HG02970 (cell line): ENCODE data around the gene PKNOX2.

Experiments
- ATAC-seq: cut with Tn5 transposase; IDR thresholded peaks from one replicate; pipeline ENCODE4 v1.9.1; 2021; ENCODE audit warnings: mild to moderate bottlenecking, moderate library complexity, moderate number of reproducible peaks; ENCODE audit not compliant: unreplicated experiment, low FRiP score

Gene PKNOX2

DNA sequence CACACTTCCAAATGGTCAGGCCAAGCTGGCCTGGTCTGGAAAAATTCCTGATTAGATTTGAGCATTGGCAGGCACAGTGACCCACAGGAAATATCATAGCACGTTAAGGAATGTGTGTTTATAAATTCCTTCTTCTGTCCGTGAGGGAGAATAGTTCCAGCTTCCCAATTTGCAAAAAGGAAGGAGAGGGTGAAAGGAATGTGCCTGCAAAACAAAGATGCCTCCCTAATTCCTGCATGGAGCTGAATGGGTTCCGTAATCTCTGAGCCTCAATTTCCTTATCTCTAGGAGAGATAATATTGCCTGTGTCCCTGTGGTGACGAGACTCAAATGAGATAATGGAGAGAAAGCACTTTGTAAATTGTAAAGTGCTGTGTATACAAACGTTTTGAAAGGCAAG, 226.4 kb downstream of the PKNOX2 start:
- ATAC-seq = no peak

DNA sequence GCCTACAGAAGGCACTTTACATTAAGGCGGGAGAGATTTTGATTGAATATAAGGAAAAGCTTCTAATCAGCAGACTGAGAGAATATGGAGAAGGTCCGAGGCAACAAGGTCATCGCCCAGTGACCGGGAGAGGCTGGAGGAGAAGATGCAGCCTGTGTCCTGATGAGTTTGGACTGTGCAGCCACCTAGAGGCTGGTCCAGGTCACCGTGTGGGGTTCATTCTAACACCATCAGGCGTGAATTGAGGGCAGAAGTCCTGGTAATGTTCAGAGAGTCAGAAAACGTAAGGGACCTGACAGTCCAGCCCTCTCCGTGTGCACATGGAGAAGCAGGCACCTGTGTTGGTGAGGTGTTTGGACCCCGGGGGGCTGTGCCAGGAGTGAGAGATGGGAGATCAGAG, 228.8 kb downstream of the PKNOX2 start:
- no peak for ATAC-seq

DNA sequence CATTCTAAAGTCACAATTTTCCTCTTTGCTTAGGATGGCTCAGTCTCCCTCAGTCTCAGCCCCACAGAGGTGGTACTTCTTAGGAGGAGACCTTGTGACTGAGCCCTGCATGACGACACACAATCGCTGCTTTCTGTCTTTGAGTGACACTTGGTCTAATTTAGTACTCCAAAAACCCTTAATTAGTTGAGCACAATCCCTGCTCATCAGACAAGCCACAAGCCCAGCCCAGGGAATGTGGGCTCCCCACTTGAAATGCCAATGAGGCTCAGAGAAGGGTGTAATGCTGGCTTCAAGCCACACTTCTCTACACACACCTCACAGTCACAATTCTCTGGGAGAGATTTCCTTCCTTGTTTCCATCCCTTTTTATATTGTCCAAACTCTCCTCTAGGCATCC, 229.7 kb downstream of the PKNOX2 start:
- no peak for ATAC-seq

DNA sequence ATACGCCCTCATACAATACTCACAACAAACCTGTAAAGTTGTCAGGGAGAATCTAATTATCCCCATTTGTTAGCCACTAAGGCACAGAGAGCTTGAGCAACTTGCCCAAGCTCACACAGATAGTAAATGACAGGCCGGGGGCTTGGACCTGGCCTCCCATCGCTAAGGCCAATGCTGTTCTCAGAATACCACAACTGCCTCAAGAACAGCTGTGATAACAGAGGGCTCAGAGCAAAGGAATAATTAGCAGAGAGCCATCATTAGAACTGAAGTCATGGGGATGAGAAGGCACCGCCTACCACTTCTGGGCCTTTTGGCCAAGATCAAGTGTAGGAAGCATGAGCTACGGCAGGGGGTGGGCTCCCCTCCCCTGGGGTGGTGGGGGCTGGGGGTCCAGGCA, 232.9 kb downstream of the PKNOX2 start:
- ATAC-seq = no peak

DNA sequence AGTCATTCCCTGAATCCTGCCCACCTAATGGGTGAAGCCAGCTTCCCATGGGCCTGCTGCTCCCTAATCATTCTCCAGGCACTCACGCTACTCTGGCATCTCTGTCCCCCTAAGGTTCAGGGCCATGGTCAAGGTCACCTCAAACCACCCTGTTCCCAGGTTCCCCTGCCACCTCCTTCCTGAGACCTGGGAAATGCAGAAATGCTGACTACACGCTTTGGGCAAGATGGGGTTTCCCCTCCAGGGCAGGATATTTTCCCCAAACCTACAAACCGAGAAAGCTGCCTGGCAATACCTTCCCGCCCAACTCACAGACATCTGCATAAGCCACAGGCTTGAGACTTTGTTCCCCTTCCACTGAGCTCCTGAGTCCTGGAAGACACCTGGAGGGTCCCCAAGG, 233.9 kb downstream of the PKNOX2 start:
- no peak for ATAC-seq

DNA sequence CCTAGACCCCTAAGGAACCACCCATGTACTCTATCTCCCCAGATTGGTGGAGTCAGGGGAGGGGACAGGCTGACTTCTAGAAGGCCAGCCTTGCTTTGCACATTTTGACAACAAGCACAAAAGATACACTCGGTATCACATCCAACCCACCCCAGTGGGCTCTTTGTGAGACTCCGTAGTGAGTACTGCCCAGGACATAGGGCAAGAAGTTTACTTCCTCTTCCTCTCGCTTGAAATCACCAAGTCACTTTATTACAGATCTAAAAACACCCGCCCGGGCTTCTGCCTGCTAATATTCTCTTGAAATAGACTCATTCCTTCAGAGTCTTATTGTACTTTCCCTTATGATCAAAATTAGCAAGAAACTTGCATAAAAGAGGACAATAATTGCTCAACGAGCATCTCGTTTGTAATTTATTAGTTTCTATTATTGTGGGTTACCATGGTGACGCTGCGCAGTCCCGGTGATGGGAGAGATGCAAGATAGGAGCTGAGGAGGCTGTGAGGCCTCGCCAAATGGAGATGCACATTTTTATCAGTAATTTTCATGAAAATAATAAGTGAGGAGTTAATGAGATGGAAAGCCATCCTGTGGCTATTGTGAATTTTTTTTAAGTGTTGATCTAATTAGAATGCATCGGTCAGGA, 234.6 kb downstream of the PKNOX2 start:
- no peak for ATAC-seq

DNA sequence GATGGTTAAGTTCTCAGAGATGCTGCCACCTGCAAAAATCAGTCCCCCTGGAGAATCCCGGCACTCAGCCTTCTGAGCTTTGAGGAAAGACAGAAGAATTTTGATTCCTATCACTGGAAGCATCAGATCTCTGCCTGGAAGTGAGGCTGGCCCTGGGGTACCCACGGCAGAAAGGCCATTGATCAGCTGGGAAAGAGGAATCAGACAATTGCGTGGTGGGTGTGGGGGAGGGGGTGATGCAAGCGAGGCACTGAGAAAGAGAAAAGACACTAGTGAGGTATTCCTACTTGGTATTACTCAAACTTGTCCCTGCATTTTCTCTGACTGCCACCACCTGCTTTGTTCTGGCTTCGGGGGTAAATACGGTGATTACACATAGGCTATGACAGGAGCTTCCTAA, 235.4 kb downstream of the PKNOX2 start:
- ATAC-seq = no peak

DNA sequence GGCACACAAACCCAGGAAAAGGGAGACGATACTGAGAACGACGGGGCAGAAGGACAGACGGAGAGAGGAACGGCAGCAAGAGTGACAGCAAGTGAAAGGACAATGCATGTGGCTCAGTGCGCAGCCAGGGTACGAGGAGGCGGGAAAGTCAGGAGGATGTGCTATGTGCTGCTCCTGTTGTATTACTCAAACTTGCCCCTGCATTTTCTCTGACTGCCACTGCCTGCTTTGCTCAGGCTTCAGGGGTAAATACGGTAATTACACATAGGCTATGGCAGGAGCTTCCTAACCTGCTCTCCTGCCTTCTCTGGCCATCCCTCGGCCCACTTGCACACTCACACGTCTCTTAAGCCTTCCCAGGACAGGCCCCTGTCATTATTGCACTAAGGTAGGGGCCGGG, 236.7 kb downstream of the PKNOX2 start:
- no peak for ATAC-seq

DNA sequence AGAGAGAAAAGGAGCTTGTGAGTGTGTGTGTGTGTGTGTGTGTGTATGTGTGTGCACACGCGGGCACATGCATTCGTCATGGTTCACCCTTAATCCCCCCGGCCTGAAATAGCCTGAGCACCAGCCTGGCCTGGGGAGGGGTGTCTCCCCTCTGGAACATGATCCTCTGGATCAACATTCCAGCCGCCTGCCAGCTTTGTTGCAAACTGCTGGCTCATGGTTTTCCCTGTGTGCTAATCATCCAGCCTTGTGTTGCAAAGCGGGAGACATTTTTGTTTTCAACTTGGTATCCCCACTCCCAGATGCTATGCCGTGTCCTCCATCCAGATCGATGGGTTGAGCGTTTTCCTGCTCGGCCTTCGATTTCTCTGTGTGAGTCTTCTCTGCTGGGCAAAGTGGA, 237.2 kb downstream of the PKNOX2 start:
- ATAC-seq = no peak

DNA sequence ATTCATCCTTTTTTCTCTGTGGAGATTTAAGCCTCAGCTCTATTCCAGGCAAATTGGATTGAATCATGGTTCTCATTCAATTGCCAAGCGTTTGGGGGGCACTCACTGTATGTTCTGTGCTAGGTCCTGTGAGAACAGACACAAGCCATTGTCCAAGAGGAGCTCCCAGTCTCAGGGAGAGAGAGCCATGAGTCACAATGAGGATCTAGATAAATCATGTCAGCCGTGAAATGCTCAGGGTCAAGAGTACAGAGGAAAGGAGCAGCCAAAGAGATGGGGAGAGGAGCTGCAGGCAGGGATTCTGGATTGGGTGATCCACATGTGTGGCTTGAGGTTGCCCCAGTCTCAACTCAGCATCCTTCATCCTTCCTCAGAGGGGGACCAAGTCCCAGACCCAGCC, 237.9 kb downstream of the PKNOX2 start:
- ATAC-seq = no peak

DNA sequence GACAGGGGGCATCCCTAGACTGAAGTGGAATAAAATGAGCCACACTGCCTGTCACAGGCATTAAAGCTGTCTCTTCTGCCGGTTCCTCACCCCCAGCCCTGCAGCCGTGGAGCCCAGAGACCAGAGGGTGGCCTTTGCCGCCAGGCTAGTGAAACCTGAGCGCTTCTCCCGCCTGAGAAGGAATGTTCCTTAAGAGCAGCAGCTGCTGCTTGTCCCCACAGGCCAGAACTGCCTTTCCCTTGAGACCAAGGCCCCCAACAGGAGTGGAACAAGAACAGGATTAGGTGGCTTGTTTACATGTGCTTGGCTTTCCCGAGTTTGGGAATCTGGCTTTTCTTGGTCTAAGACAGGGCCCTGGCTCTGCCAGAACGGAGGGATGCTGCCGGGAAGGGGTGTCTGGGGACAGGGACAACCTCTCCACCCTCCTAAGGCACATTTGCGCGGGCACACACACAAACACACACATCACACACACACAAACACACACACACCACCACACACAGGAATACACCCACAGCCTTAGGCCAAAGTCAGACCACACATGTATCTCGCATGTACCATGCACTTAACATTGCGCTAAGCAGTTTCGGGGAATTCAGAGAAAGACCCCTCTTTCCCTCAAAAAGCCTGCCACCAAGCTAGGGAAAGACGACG, 239.7 kb downstream of the PKNOX2 start:
- no peak for ATAC-seq

DNA sequence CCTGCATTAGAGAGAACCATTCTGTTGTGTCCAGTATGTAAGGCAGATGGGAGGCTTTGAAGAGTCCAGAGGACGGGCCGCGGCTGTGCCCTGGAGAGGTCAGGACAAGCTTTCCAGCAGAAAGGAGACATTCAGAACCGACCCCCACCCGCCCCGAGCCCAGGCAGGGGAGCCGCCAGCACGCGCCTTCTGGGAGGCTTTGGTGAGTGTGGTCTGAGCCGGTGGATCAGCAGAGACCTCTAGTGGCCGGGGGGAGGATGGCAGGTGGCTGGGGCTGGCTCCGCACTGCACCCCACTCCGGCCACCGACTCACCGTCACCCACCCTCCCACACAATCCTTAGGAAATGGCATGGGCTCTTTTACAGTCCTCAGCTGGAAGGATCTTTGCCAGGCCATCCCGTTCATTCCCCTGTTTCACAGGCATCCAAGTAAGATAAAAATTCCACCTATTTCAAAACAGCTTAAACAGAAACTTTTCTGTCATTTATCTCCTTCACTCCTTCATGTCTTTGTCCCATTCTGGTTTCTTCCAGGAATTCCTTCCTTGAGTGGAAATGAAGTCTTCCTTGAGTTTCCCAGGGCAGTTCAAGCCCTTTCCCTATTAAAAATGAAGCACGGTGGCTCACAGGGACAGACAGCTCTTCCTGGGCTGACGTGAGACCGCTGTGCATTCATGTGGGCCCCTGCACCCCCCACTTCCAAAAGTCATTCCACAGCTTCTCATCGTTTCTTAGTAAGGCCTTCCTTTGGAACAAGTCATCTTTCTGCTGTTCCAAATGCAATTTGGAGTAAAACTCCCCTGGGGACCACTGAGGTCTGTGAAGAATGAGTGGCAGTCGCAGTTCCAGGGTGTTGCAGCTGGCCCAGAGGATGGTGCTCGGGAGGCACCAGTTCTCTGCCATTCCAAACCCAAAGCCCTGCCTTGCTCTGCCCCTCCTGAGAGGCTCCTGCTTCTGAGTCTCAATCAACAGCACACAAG, 240.6 kb downstream of the PKNOX2 start:
- ATAC-seq = peak; percentile 74

DNA sequence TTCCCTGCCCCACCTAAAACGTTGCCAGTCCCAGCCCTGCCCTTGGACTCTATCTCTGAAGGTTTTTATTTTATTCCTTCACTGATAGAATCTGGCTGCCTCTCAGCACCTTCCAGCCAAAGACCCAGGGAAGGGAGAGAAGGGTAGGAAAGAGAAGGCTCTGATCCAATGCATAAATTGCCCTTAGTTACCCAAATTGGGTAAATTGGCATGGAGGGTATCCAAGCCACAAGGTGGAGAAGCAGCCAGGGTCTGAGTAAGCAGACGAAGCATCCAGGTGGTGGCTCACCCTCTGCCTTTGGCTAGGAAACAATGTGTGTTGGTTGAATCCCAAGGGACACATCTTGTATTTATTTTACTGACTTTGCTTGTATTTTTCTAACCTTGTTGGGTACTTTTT, 242.5 kb downstream of the PKNOX2 start:
- no peak for ATAC-seq

DNA sequence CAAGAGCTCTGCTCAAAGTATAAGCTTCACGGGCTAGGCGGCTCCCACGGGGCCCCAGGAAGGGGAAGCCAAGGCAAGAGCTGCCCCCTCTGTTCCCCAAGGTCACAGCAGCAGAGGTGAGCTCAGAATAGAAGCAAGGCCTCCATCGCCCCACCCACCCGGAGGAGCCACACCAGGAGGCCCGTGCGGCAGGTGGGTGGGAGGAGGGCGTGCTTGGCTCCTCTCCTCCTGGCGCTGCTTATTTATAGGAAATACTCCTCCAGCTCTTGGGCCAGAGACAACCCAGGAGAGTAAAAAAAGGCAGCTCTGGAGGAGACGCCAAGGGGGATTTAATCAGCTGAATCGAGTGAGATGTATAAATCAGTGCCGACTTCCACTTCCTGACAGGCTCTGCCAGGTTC, 243.8 kb downstream of the PKNOX2 start:
- ATAC-seq = no peak

DNA sequence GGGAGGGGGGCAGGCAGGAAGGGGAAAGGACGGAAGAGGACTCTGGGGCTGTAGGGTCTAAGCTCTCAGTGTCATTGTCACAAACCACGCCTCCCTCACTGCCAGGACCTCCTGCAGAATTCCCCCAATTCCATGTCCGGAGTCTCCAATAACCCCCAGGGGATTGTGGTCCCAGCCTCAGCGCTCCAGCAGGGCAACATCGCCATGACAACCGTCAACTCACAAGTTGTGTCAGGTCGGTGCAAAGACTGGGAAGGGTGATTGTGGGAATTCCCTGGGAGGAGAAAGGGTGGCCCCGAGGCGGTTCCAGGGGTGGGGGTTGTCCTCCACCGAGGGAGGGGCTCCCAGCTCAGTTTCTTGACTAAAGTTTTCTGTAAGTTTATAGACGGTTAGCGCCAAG, 245.5 kb downstream of the PKNOX2 start:
- ATAC-seq = no peak

DNA sequence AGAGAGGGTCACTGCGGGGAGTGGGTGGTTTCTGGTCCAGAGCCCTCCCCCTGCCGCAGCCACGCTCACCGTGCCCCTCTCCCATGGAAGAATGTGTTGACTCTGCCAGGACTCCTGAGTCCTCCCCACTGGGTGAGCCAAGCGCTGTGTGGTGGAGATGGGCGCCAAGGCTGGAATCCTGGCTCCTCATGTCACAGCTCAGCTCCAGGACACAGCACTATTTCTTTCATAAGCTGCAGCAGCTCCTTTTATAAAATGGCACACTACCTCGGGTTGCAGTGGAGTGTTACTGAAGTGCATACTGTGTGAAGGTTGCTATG, 247.6 kb downstream of the PKNOX2 start:
- no peak for ATAC-seq

DNA sequence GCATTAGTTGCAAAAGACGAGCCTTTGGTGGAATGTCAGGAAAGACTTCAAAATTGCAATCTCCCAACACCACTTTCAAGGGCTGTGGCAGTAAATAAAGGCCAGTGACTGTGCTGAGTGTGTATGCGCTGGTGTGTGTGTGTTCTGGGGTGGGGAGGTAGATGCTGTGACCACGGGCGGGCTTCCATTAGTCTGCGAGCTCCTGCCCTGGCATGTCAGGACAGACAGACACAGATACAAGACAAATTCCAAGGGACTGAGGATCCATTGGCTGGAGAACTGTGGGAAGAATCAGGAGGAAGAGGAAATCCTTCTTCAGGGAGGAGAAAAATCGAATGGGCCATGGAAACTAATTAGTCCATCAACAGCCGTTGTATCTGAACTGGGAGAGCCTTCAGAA, 248.0 kb downstream of the PKNOX2 start:
- ATAC-seq = no peak

DNA sequence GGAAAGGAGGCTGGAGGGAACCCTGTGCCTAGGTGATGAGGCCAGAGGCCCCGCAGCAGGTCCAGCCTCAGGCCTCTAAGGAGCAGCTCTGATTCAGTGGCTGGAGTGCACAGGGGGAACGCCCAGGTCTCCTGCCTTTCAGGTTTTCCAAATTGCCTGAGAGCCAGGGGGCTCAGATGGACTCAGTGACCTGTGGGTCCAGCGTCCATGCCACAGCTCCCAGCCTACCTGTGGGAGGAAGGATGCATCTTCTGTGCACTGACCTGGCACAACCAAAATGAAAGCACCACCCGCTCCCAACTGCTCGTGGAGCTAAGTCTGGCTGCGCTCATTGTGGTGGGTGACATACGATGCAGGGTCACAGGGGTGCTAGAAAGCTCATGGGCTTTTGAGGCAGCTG, 248.7 kb downstream of the PKNOX2 start:
- no peak for ATAC-seq

DNA sequence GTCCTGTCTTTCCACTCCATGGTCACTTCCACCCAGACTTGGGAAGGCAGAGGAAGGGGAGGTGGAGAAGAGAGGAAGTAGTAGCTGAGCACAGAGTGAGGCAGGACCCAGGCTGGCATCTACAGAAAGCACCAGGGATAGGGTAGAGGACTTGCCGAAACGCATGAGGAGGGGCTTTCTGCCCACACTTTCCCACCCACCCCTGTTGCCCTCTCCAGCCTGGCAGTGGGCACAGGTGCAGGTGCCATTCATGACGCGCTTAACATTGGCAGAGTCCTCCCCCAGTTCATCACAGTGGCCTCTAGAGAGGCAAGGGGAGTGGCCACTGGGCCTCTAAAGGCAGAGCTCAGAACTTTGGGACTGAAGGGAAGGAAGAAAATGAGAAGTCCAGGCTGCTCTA, 249.6 kb downstream of the PKNOX2 start:
- no peak for ATAC-seq

DNA sequence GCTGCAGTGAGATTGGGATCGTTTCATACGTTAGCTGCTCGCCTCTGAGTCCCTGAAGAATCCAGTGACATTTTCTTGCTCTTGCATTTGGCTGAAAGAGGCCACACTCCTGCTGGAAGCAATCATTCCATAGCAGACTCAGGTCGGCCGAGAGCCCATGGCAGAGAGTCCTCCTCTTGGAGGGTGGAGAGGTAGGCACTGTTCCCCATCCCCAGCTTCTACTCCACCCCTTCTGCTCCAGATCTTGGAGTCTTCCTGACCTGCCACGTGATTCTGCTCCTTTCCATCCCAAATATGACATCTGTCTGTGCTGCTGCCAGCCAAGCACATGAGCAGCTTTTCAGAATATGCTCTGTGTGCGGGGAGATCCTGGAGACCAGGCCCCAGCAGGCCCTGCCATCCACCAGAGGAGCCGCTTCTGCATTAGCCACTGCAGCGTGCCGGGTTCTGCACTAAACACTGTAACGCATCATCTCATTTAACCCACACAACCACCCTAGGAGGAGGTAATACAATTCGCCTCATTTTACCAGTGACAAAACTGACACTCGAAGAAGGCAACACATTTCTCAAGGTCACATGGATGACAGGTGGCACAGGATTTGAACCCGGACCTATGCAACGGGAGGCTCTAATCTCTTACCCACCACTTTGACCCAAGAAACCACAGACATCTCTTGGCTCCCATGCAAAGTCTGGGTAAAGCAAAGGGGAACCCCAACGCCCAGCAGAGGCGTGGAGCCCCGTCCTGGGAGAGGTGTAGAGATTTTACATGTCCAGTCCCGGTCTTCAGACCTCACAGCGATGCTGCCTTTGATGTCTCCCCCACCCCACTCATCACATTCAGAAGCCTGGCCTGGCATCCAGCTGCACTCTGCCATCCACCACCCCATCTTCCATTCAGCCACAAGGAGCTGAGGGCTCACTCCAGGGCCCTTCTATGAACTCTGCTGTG, 252.7 kb downstream of the PKNOX2 start:
- no peak for ATAC-seq

DNA sequence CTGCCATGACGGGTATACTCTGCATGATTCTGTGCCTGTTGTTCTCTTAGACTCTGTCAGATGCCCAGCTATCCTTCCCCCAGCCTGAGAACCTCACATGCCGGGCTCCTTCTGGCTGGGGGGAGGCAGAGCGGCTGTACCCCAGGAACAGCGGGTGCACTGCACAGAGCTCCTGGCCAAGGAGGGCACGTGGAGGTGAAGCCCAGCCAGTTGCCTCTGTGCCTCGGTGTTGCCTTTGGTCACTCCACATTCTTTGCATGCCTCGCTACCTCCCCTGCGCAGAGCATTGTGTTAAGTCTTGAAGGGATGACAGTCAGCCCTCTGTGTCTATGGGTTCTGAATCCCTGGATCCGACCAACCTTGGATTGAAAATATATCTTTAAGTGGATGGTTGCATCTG, 253.8 kb downstream of the PKNOX2 start:
- no peak for ATAC-seq
